ENCODE measurements around the gene CYP27B1. TPM values are rescaled to one million over a fixed set of nuclear protein-coding genes. Genes with fewer than 3 reads are reported as not detected.
A peak's percentile ranks its signal among the peaks of the same experiment; 100 is the strongest.

Gene CYP27B1
- total RNA-seq, 1 donor: 0.45 TPM

DNA sequence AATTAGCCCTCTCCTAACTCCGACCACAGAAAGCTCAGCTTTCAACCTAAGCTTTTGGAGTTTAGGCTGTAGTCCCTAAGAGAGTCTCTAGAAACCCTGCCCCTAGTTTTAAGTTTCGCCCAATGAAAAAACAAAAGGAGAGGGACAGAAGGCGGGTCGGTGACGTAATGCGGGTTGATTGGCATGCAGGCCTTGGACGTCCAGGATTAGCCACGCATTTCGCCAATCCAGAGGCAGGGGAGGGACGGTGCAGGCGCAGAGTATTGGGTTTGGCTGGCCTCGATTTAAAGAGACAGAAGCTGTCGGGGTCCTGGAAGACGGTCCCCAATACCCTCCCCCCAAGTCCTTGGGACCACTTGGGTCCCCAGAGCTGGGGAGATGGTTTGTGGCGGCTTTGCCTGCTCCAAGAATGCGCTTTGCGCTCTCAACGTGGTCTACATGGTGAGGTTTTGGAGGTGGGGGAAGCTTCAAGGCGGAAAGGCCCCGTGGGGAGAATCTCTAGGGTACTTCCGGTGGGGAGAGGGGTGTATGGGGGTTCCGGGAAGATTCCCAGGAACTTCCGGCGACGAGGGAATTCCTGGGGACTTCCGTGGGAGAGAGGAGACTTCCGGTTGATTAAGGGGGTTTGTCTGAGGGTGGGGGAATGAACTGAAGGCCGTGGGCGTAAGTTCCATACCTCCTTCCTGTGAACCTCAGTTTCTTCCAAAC lies 21.9 kb downstream of the CYP27B1 start, which contains the start of gene TSPAN31:
TSS of gene TSPAN31 (plus strand) at position 263 of the 708 bp plus-strand sequence. CDS start at position 379, 116 bp downstream.
- TF ChIP-seq, protein P1, sequence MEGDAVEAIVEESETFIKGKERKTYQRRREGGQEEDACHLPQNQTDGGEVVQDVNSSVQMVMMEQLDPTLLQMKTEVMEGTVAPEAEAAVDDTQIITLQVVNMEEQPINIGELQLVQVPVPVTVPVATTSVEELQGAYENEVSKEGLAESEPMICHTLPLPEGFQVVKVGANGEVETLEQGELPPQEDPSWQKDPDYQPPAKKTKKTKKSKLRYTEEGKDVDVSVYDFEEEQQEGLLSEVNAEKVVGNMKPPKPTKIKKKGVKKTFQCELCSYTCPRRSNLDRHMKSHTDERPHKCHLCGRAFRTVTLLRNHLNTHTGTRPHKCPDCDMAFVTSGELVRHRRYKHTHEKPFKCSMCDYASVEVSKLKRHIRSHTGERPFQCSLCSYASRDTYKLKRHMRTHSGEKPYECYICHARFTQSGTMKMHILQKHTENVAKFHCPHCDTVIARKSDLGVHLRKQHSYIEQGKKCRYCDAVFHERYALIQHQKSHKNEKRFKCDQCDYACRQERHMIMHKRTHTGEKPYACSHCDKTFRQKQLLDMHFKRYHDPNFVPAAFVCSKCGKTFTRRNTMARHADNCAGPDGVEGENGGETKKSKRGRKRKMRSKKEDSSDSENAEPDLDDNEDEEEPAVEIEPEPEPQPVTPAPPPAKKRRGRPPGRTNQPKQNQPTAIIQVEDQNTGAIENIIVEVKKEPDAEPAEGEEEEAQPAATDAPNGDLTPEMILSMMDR (IDR thresholded peaks at IDR 0.05; ENCODE audit: insufficient read depth, low read length): no peak
- DNase-seq (ENCODE audit: low read depth): peak; percentile 99
- H3K4me3 ChIP-seq (ENCODE audit: low read depth, low read length): peak within 1 kb of the TSS; percentile 94

DNA sequence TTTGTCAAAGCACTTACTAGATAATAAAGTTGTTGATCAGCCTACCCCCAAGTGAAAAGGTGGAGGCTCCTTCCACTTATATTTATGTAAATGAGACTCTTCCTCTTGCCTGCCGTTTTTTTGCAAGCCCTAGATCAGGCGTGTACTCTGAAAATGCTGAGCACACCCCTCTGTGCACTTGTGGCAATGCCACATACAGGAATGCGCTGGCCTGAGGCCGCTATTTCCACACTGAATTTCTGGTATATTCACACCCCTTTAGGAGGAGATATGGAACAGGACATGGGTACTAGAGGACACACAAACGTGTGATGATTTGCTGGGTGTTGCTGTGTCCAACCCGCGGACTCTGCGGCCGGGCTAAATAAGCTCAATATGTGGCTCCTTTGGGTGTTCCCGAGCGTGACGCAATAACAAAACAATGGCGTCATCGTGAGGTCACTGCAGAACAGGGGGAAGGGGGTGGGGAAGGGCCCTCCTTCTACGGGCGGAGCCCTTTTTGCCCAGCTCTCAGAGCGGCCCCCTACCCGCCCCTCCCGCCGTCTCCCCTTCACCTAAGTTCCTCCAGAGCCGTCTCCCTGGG lies 22.6 kb downstream of the CYP27B1 start:
- TF ChIP-seq, protein P1 (IDR thresholded peaks at IDR 0.05; ENCODE audit: insufficient read depth, low read length): no peak
- H3K4me3 ChIP-seq (ENCODE audit: low read depth, low read length): peak overlapping the region; percentile 94
- peak; percentile 90 for DNase-seq (ENCODE audit: low read depth)

GRCh38 chr12:57743769-57744168 lies 23.1 kb downstream of the CYP27B1 start:
- H3K4me3 ChIP-seq (ENCODE audit: low read depth, low read length): no peak overlapping the region
- TF ChIP-seq, protein P1 (IDR thresholded peaks at IDR 0.05; ENCODE audit: insufficient read depth, low read length): no peak
- no peak for DNase-seq (ENCODE audit: low read depth)

DNA sequence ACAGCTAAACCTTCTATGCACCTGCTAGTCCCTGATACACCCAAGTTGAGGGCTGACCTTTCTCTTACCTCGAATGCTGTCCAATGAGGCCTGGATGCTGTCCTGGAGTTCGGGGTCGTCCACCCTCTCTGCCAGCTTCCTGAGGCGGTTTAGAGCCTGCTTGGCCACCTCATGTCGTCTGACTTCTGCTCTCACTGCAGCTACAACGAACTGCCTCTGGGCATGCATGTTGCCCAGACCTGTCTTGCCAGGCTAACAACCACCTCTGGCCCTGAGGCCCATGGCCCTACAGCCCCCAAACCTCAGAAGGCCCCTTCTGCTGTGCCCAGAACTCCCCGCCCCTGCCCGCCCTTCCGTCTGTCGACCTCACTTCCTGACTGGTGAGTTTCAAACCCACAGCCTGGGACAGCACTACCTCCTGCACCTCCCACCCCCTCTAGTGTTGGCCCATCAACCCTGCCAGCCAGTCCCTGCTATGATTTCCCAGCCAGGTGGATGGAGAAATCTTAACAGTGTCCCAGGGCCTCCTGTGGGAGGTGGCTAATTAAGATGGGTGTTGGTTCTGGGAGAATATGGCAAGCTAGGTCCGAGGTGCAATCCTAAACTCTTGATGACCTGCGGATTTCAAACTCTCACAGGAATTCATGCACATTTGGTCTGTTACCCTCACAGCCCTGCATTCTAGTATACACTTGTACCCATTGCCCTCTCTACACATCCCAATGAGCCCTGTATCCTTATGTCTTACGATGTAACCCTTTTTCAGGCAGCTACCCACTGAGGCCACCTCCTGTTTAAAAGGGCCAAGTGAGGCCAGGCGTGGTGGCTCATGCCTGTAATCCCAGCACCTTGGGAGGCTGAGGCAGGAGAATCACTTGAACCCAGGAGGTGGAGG lies 24.8 kb downstream of the CYP27B1 start:
- TF ChIP-seq, protein P1 (IDR thresholded peaks at IDR 0.05; ENCODE audit: insufficient read depth, low read length): no peak
- DNase-seq (ENCODE audit: low read depth): no peak
- H3K4me3 ChIP-seq (ENCODE audit: low read depth, low read length): no peak overlapping the region

DNA sequence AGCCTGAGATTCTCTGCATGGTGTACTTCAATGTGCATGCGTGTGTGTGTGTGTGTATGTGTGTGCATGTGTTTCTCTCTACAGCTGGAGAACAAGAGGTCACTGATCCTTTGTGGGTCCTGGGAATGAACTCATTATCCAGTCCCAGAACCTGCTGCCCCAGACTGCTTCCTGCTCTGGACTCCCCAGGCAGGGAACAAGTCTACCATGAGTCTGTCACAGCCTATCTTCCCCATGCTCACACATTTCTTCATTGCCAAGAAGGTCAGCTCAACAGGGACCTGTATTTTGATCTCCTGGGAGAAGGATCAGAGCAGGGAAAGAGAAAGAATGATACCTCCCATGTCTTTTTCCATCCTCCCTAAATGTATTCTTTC lies 25.5 kb downstream of the CYP27B1 start:
- H3K4me3 ChIP-seq (ENCODE audit: low read depth, low read length): no peak overlapping the region
- TF ChIP-seq, protein P1 (IDR thresholded peaks at IDR 0.05; ENCODE audit: insufficient read depth, low read length): no peak
- no peak for DNase-seq (ENCODE audit: low read depth)

DNA sequence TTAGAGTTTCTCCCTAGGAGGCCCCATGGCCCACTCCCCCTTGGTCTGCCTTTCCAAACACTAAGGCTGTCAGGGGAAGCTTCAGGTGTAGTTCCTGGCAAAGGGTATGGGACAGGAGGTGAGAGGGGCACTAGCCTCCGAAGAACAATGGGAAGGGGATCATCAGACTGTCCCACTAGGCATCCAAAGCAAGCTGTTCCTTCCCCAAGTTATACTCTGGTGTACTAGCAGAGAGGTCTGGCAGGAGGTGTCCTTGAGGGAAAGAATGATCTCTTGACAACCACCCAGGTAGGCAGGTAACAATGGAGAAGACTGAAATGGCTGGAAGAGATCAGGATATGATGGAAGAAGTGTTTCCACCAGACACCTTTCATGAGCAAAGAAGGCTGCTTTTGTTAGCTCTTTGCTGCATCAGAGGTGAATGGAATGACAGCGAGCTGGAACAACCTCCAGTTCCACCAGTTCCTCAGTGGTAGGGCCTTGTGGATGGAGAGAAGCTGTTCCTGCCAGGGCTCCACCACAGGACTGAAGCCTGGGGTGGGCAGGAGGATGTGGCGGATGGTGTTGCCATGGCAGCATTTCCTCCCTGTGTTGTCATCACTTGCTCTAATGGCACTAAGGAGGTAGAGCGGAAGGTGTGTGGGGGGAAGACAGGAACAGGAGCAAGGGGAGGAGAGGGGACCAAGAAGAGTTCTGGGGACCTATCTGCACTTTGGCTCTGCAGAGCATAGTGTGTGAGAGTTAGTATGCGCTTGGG lies 26.0 kb downstream of the CYP27B1 start:
- no peak overlapping the region for H3K4me3 ChIP-seq (ENCODE audit: low read depth, low read length)
- TF ChIP-seq, protein P1 (IDR thresholded peaks at IDR 0.05; ENCODE audit: insufficient read depth, low read length): no peak
- no peak for DNase-seq (ENCODE audit: low read depth)

All from fibroblast of the aortic adventitia (primary cell).